PC-9 (cell line): ENCODE data around the gene TSPAN14. TPM values are rescaled to one million over a fixed set of nuclear protein-coding genes. Genes with fewer than 3 reads are reported as not detected.

Experiments
- BruUV-seq: library from RNA; stranded (reverse); fragments of 400-500 nt; replicated peaks from 2 replicates; lab custom pipeline; 2021; lab: Mats Ljungman, UMichigan
- CTCF ChIA-PET: fragments of 300-600 bp; sonication (Branson Sonifier 250); formaldehyde crosslinking; loops from one replicate; lab custom pipeline; 2022; ENCODE audit warnings: antibody characterized with exemption; lab: Charles Lee
- POLR2A ChIA-PET: fragments of 300-600 bp; sonication (Branson Sonifier 250); formaldehyde crosslinking; loops from one replicate; lab custom pipeline; 2022; ENCODE audit warnings: antibody characterized with exemption; ENCODE audit not compliant: unreplicated experiment; lab: Charles Lee
- DNase-seq, 2 experiments: peaks; one replicate each; pipeline versions ENCODE4 v3.0.0 to v3.0.0-alpha.2; 2015 to 2022; ENCODE audit warnings: mixed read lengths in 1 of 2
- H2AFZ ChIP-seq: fragments of 200-600 bp; sonication (generic); 2 replicates; pipeline ENCODE4 v1.8.1; 2017; ENCODE audit warnings: antibody characterized with exemption
- H3F3A ChIP-seq: fragments of 200-600 bp; sonication (generic); 2 replicates; pipeline ENCODE4 v1.8.1; 2017; ENCODE audit warnings: antibody characterized with exemption, mild to moderate bottlenecking, low read depth; ENCODE audit not compliant: insufficient read depth
- H3K27ac ChIP-seq: fragments of 200-600 bp; sonication (generic); 2 replicates; pipeline ENCODE4 v1.6.1; 2016; ENCODE audit warnings: mixed run types
- H3K27me3 ChIP-seq: fragments of 200-600 bp; sonication (generic); 2 replicates; pipeline ENCODE4 v1.6.1; 2016; ENCODE audit warnings: low read depth, mixed run types; ENCODE audit not compliant: insufficient read depth
- H3K36me3 ChIP-seq: fragments of 200-600 bp; sonication (generic); 2 replicates; pipeline ENCODE4 v1.6.1; 2016; ENCODE audit warnings: low read depth, mixed run types
- H3K4me1 ChIP-seq: fragments of 200-600 bp; sonication (generic); replicated peaks from 2 replicates; pipeline ENCODE4 v1.6.1; 2016; ENCODE audit warnings: mixed run types; ENCODE audit not compliant: insufficient read depth
- H3K4me2 ChIP-seq: fragments of 200-600 bp; sonication (generic); 2 replicates; pipeline ENCODE4 v1.6.1; 2017; ENCODE audit warnings: mixed run types
- H3K4me3 ChIP-seq: fragments of 200-600 bp; sonication (generic); 2 replicates; pipeline ENCODE4 v1.6.1; 2016; ENCODE audit warnings: mixed run types
- H3K79me2 ChIP-seq: fragments of 200-600 bp; sonication (generic); 2 replicates; pipeline ENCODE4 v1.6.1; 2017; ENCODE audit warnings: low read depth, mixed run types
- H3K9me2 ChIP-seq: fragments of 200-600 bp; sonication (generic); 2 replicates; pipeline ENCODE4 v1.8.1; 2017; ENCODE audit warnings: mild to moderate bottlenecking; ENCODE audit not compliant: insufficient read depth
- H3K9me3 ChIP-seq: fragments of 200-600 bp; sonication (generic); 2 replicates; pipeline ENCODE4 v1.8.1; 2016; ENCODE audit warnings: low read depth; ENCODE audit not compliant: insufficient read depth
- H4K20me1 ChIP-seq: fragments of 200-600 bp; sonication (generic); 2 replicates; pipeline ENCODE4 v1.8.1; 2017; ENCODE audit not compliant: insufficient read depth
- EZH2 ChIP-seq: fragments of 200-600 bp; sonication (generic); IDR thresholded peaks from 2 replicates; pipeline ENCODE4 v1.8.0; 2017; ENCODE audit warnings: antibody characterized with exemption, low read depth
- intact Hi-C: fragments of 100-400 bp; cut with micrococcal nuclease; formaldehyde crosslinking; loops from one replicate; pipeline ENCODE4 v1.10.0; 2022; ENCODE audit not compliant: unreplicated experiment
- total RNA-seq: library from RNA; stranded (reverse); gene quantifications from 2 replicates; pipeline ENCODE4 v1.2.3, GENCODE V29; 2021
- TF ChIP-seq, protein P1 (sequence below): fragments of 200-600 bp; sonication (generic); conservative IDR thresholded peaks from 2 replicates; pipeline ENCODE4 v1.6.1; 2017; ENCODE audit warnings: mixed run types, antibody characterized with exemption, mild to moderate bottlenecking, moderate library complexity

The TSPAN14 gene
- total RNA-seq, 1 experiment from 2014 or later: 135 TPM

DNA sequence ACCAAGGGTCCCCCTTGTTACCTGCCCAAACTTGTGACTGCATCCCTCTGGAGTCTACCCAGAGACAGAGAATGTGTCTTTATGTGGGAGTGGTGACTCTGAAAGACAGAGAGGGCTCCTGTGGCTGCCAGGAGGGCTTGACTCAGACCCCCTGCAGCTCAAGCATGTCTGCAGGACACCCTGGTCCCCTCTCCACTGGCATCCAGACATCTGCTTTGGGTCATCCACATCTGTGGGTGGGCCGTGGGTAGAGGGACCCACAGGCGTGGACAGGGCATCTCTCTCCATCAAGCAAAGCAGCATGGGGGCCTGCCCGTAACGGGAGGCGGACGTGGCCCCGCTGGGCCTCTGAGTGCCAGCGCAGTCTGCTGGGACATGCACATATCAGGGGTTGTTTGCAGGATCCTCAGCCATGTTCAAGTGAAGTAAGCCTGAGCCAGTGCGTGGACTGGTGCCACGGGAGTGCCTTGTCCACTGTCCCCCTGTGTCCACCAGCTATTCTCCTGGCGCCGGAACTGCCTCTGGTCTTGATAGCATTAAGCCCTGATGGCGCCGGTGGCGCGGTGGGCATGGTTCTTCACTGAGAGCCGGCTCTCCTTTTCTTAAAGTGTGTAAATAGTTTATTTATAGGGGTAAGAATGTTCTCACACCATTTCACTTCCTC, 64.2 kb downstream of the TSPAN14 start:
- no peak for TF ChIP-seq EZH2
- TF ChIP-seq, protein P1, sequence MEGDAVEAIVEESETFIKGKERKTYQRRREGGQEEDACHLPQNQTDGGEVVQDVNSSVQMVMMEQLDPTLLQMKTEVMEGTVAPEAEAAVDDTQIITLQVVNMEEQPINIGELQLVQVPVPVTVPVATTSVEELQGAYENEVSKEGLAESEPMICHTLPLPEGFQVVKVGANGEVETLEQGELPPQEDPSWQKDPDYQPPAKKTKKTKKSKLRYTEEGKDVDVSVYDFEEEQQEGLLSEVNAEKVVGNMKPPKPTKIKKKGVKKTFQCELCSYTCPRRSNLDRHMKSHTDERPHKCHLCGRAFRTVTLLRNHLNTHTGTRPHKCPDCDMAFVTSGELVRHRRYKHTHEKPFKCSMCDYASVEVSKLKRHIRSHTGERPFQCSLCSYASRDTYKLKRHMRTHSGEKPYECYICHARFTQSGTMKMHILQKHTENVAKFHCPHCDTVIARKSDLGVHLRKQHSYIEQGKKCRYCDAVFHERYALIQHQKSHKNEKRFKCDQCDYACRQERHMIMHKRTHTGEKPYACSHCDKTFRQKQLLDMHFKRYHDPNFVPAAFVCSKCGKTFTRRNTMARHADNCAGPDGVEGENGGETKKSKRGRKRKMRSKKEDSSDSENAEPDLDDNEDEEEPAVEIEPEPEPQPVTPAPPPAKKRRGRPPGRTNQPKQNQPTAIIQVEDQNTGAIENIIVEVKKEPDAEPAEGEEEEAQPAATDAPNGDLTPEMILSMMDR: no peak
- no peaks in the 10 kb centered on the region for H4K20me1 ChIP-seq
- CTCF ChIA-PET: no interaction called here
- POLR2A ChIA-PET: no interaction called here
- peaks cover 78% of the 10 kb centered on the region for H3F3A ChIP-seq
- no peak overlapping the region for H3K4me2 ChIP-seq
- H3K27ac ChIP-seq: no peak overlapping the region
- H3K79me2 ChIP-seq: peaks cover 7% of the 10 kb centered on the region; the same call in 1 of the 2 replicates
- H3K9me2 ChIP-seq: no peaks in the 10 kb centered on the region
- no peak overlapping the region for H2AFZ ChIP-seq
- no peaks in the 10 kb centered on the region for H3K27me3 ChIP-seq
- BruUV-seq: no TSS peak
- H3K4me3 ChIP-seq: no peak overlapping the region
- H3K4me1 ChIP-seq: no peaks in the 10 kb centered on the region
- H3K36me3 ChIP-seq: peaks cover 49% of the 10 kb centered on the region
- H3K9me3 ChIP-seq: no peaks in the 10 kb centered on the region
- DNase-seq: no peak
- intact Hi-C loops: no loop called here

DNA sequence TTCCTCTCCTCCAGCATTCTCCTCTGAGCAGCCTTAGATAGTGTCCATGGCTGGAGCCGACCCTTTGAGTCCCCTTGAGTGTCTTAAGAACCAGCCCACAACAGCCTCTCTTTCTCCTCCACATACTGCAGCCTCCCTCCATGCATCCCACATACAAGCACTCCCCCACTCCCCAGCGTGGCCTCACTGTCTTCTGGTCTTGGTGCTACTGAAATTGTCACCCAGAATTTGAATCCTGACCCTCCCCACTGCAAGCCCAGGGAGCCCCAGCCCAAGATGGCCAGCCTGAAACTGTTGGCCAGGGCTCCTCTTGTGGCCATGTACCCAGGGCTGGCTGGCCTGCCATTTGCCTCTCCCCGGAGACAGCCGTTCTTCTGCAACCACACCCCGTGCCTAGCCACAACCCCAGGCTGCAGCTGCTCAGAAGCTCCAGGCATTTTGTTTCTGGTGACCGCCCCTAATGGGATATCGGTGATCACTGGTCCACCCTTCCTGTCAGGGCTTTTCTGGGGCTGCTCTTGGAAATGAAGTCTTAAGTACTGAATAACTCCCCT, 64.8 kb downstream of the TSPAN14 start:
- Histone ChIP-seq H3K9me3 (no peaks in the 10 kb centered on the region), H2AFZ (no peak overlapping the region), H3K27ac (no peak overlapping the region), H3K36me3 (peaks cover 42% of the 10 kb centered on the region), H3K9me2 (no peaks in the 10 kb centered on the region), H3K79me2 (0 out of 2 replicates have a peak, but pooled peaks cover 6% of the 10 kb centered on the region), H3K27me3 (no peaks in the 10 kb centered on the region), H3K4me1 (no peaks in the 10 kb centered on the region), H3K4me2 (no peak overlapping the region), H3F3A (peaks cover 81% of the 10 kb centered on the region), H4K20me1 (no peaks in the 10 kb centered on the region), H3K4me3 (no peak overlapping the region)
- no peak for TF ChIP-seq EZH2
- TF ChIP-seq, protein P1: no peak
- CTCF ChIA-PET: no interaction called here
- POLR2A ChIA-PET: no interaction called here
- TSS peak; percentile 4 for BruUV-seq
- intact Hi-C loops: no loop called here
- DNase-seq: no peak

DNA sequence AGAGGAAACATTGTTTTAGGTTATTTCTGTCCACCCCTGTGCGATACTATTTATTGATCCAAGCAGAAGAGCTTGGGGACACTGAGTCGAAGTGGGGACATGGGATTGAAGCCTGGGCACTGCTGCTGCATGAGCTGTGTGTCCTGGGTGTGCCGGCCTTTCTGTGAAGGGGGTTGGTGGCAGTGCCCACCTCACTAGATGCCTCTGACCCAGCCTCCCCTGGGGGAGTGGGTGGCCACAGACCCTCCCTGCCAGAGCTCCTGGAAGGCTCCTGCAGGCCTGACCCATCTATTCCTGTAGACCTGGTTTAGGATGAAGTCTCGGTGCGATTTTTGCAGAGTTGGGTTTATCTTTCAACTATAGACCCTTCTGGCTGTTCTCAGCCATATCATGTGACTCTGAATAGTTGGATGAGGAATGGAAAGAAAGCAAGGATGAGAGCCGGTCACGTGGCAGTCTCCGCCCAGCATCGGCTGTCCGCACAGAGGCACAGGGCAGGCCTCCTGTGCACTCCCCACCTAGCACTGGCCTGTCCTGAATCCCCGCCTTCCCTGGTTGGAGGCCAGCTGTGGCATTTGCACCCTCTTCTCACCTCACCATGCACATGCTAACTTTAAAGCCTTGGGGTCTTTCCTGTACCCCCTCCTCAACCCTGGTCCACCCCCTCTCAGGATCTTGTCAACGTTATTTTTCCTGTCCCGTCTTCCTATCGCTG, 66.0 kb downstream of the TSPAN14 start:
- peaks cover 30% of the 10 kb centered on the region for H3K36me3 ChIP-seq
- no peak for TF ChIP-seq EZH2
- TF ChIP-seq, protein P1: no peak

More for the DNA sequence above, 66.0 kb downstream of the TSPAN14 start:
- Histone ChIP-seq H3K9me3 (no peaks in the 10 kb centered on the region), H3K27me3 (no peaks in the 10 kb centered on the region), H3K9me2 (no peaks in the 10 kb centered on the region), H3K79me2 (0 out of 2 replicates have a peak, but pooled peaks cover 4% of the 10 kb centered on the region), H2AFZ (no peak overlapping the region), H4K20me1 (no peaks in the 10 kb centered on the region), H3F3A (peaks cover 79% of the 10 kb centered on the region), H3K4me2 (no peak overlapping the region), H3K4me1 (no peaks in the 10 kb centered on the region), H3K4me3 (no peak overlapping the region), H3K27ac (no peak overlapping the region)
- BruUV-seq: no TSS peak
- DNase-seq: no peak
- POLR2A ChIA-PET: no interaction called here
- CTCF ChIA-PET: interaction anchor here (0.5 kb wide), 1 partner anchor 56 kb away, joined by 3 read pairs; no protein-coding TSS in a partner anchor
- intact Hi-C loops: no loop called here
